GM19035 (cell line): Measurements from ENCODE around the gene CASD1.

Experiments used
- ATAC-seq: cut with Tn5 transposase; IDR thresholded peaks from one replicate; pipeline ENCODE4 v1.9.1; 2021; ENCODE audit not compliant: unreplicated experiment

The CASD1 gene

GRCh38 chr7:94509264-94509886, at the start of gene CASD1:
Gene CASD1 (plus strand): TSS chr7:94509809. CDS start chr7:94510085, 276 bp downstream.
- ATAC-seq, result peak; percentile 63

- no peak for ATAC-seq
Observed at GRCh38 chr7:94466516-94466915, 43.1 kb upstream of the CASD1 start.

DNA sequence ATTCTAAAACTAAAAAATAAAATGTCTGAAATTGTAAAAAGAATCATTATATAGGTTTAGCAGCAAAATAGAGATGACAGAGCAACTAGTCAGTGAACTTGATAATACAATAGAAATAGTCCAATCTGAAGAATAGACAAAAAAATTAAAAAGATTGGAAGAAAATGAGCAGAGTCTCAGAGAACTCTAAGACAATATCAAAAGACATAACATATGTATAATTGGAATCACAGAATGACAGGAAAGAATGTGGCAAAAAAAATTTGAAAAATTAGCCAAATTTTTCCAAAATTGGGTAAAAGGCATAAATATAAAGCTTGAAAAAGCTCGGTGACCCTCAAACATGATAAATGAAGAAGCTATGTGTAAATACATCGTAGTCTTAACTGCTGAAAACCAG, 38.0 kb upstream of the CASD1 start:
- ATAC-seq, result no peak

- no peak for ATAC-seq
Observed at GRCh38 chr7:94472608-94473007, 37.0 kb upstream of the CASD1 start.

- ATAC-seq, result no peak
Observed at GRCh38 chr7:94476251-94476840, 33.3 kb upstream of the CASD1 start.

- no peak for ATAC-seq
Observed at GRCh38 chr7:94477878-94478277, 31.7 kb upstream of the CASD1 start.

GRCh38 chr7:94478648-94479214, 30.9 kb upstream of the CASD1 start:
- no peak for ATAC-seq

- ATAC-seq, result no peak
Observed at GRCh38 chr7:94481279-94481678, 28.3 kb upstream of the CASD1 start.

- ATAC-seq, result no peak
Observed at GRCh38 chr7:94482796-94483195, 26.8 kb upstream of the CASD1 start.

DNA sequence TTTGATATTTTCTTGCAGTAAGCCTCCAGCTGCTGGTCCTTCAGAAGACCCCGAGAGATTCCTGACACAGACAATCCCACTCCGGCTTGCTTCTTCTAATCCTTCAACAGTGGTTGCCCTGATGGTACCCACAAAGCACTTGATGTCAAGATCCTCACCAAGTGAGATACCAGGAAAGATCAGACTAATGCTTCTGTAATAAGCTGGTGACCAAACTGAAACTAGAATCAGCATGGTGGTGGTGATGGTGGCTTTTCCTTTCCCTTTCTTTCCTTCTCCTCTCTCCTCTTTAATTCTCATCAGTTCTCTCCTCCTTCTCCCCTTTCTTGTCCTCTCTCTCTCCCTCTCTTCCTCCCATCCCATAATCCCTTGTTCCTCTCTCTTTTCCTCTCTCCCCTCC, 25.8 kb upstream of the CASD1 start:
- no peak for ATAC-seq

DNA sequence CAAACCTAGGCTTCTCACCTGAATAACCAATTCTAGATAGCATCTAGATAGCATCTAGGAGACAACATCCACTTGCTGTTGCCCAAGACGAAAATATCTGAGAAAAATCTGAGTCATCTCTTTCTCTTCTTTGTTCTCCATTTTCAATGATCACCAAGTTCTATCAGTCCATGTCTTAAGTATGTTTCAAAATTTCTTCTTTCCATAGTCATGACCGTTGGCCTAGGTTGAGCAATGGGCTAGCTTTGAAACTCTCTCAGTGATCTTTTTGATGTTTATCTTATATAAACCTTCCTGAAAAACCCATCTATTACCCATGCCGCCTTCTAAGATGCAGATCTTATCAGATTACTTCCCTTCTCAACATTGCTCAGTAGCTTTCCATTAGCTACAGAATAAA, 23.4 kb upstream of the CASD1 start:
- ATAC-seq, result no peak

DNA sequence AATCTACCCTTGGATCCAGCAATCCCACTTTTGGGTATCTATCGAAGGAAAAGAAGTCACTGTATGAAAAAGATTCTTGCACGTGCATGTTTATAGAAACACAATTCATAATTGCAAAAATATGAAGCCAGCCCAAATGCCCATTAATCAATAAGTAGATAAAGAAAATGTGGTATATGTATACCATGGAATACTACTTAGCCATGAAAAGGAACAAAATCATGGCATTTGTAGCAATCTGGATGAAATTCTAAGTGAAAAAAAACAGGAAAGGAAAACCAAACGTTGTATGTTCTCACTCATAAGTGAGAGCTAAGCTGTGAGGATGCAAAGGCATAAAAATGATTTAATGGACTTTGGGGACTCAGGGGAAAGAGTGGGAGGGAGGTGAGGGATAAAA, 18.2 kb upstream of the CASD1 start:
- ATAC-seq, result no peak

GRCh38 chr7:94492601-94493000, 17.0 kb upstream of the CASD1 start:
- peak; percentile 98 for ATAC-seq

GRCh38 chr7:94497874-94498670, 11.5 kb upstream of the CASD1 start:
- ATAC-seq, result no peak

DNA sequence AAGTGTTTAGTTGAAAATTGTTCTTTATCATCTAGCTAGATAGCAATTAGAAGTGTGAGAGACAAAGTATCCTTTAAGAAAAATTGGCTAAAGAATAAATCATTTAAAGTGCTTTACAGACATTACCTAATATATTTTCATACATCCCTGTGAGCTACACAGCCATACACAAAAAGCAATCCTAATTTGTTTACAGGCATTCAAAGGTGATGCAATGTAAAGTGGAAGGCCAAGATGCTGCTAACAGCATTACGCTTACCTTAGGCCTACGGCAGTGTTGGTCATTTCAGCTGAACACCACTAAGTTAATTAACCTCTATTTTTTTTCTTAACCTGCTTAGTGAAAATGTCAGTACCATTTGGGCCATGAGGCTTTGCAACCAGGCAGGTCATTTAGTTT, 10.7 kb upstream of the CASD1 start:
- no peak for ATAC-seq

DNA sequence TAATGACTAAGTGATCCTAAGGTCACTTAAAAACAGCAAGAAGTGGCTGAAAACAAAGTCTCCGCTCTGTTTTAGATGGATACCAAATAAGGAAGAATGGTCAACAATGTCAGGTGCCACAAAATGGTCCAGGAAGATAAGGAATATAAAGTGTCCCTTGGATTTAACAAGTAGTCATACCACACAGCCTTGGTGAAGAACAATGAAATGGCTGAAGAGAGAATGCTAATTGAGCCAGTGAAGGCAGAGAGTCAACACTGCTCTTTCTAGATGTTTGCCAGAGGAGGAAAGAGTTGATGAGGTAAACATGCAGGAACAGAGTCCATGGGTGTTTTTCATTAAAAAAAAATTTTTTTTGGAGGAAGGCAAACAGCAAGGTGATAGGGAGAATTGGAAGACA, 2.1 kb upstream of the CASD1 start:
- no peak for ATAC-seq

- no peak for ATAC-seq
Observed at GRCh38 chr7:94507962-94508361, 1.6 kb upstream of the CASD1 start.

DNA sequence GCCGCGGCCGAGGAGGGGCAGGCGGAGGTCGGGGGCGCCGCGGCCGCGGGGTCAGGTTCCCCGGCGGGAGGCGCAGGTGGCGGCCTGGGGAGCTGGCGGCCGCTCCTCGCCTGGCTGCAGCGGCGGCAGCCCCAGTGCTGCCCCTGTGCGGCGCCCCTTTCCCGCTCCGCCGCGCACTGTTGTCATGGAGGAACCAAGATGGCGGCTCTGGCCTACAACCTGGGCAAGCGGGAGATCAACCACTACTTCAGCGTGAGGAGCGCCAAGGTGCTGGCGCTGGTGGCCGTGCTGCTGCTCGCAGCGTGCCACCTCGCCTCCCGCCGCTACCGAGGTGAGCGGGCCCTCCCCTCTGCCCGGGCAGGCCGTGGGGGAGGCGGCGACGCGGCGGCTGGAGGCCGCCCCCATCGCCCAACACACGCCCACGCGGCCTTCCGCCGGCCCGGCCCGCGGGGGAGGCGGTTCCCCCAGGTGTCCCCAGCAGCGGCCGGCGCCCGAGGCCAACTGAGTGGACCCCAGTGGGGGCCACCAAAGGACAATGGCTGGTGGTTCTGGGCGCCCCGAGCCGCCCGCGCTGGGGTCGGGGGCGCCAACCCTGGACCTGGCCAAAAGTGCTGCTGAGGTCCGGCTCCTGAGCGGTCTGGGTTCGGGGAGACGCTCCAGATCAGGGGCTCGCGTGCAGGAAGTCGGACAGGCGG, 425 bp downstream of the CASD1 start:
- ATAC-seq, result peak; percentile 79

GRCh38 chr7:94510582-94511496, 1.2 kb downstream of the CASD1 start:
- ATAC-seq, result peak; percentile 15

DNA sequence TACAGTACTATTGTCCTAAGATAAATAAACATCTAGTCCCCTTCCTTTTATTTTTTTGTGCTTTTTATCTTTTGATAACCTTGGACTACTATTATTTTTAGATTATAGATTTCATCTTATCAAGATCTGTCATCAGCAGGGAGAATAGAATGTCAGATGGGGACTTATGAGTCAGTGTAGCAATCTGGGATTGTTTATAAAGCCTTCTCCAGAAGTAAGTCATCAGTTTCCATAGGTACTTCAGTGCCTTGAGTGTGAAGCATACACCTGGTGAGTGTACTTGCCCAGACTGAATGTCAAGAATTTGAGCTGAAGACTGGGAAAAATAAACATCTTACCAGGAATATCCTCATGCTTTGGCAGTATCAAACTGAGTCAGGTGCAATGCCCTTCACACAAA, 2.1 kb downstream of the CASD1 start:
- ATAC-seq, result no peak
